ENCODE results near the gene PTCD2. TPM values are rescaled to one million over a fixed set of nuclear protein-coding genes. Genes with fewer than 3 reads are reported as not detected.

The PTCD2 gene
- total RNA-seq, 1 experiment from 2014 or later, result 13.0 TPM

DNA sequence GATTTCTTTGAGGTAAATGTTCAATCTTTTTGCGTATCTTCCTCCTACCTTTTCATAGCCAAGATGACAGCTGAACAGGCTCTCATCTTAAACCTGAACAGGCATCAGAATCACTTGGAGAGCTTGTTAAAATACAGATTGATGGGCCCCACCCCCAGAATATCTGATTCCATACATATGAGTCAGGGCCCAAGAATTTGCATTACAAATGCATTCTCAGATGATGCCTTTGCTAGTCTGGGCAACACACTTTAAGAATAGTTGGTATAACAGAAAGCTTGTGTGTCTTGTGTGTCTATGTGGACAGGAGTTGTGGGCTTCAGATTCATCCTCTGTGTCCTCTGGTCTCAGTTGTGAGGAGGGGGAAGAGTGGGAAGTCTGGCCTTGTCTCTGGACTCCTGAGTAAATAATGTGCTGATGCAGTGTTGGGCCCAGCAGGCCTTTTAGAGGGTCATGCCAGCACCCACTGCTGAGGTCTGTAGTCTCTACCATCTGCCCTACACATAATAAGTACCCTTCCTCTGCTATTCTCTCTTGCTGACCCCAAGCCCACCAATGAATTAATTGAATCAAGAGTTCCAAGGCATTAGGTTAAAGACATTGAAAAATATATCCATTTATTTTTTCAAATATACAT, 43.1 kb downstream of the PTCD2 start:
- Mint-ChIP-seq H3K27ac (peak overlapping the region; percentile 71), H3K36me3 (peaks cover 34% of the 10 kb centered on the region), H3K9me3 (peaks cover 8% of the 10 kb centered on the region), H3K4me1 (peaks cover 34% of the 10 kb centered on the region), H3K4me3 (no peak overlapping the region), H3K27me3 (ENCODE audit: low read depth) (no peaks in the 10 kb centered on the region)
- POLR2A ChIA-PET, result no interaction called here
- ATAC-seq (peak; percentile 52), DNase-seq (ENCODE audit: low spot score) (no peak)
- CTCF ChIA-PET, result interaction anchor here (0.6 kb wide), 1 partner anchor 478 kb away, joined by 3 read pairs; no protein-coding TSS in a partner anchor
- TF ChIP-seq NR1H2 (CRISPR knock-in tag; IDR thresholded peaks at IDR 0.05) (no peak), ZNF423 (CRISPR knock-in tag; IDR thresholded peaks at IDR 0.05) (no peak), NFE2L1 (CRISPR knock-in tag; IDR thresholded peaks at IDR 0.05) (no peak), ELF4 (CRISPR knock-in tag; IDR thresholded peaks at IDR 0.05; ENCODE audit: low read depth) (no peak), CREB1 (CRISPR knock-in tag; IDR thresholded peaks at IDR 0.05) (no peak), ZBTB21 (CRISPR knock-in tag; IDR thresholded peaks at IDR 0.05; ENCODE audit: borderline replicate concordance) (no peak), ESRRA (CRISPR knock-in tag; IDR thresholded peaks at IDR 0.05; ENCODE audit: borderline replicate concordance) (no peak)
- TF ChIP-seq, protein P1, sequence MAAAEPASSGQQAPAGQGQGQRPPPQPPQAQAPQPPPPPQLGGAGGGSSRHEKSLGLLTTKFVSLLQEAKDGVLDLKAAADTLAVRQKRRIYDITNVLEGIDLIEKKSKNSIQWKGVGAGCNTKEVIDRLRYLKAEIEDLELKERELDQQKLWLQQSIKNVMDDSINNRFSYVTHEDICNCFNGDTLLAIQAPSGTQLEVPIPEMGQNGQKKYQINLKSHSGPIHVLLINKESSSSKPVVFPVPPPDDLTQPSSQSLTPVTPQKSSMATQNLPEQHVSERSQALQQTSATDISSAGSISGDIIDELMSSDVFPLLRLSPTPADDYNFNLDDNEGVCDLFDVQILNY (CRISPR knock-in tag; IDR thresholded peaks at IDR 0.05), result no peak
- TF ChIP-seq, protein P2, sequence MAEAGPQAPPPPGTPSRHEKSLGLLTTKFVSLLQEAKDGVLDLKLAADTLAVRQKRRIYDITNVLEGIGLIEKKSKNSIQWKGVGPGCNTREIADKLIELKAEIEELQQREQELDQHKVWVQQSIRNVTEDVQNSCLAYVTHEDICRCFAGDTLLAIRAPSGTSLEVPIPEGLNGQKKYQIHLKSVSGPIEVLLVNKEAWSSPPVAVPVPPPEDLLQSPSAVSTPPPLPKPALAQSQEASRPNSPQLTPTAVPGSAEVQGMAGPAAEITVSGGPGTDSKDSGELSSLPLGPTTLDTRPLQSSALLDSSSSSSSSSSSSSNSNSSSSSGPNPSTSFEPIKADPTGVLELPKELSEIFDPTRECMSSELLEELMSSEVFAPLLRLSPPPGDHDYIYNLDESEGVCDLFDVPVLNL (CRISPR knock-in tag; IDR thresholded peaks at IDR 0.05; ENCODE audit: borderline replicate concordance, low read depth), result no peak
- TF ChIP-seq, protein P3, sequence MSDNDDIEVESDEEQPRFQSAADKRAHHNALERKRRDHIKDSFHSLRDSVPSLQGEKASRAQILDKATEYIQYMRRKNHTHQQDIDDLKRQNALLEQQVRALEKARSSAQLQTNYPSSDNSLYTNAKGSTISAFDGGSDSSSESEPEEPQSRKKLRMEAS (CRISPR knock-in tag; IDR thresholded peaks at IDR 0.05), result no peak
- TF ChIP-seq, protein P4, sequence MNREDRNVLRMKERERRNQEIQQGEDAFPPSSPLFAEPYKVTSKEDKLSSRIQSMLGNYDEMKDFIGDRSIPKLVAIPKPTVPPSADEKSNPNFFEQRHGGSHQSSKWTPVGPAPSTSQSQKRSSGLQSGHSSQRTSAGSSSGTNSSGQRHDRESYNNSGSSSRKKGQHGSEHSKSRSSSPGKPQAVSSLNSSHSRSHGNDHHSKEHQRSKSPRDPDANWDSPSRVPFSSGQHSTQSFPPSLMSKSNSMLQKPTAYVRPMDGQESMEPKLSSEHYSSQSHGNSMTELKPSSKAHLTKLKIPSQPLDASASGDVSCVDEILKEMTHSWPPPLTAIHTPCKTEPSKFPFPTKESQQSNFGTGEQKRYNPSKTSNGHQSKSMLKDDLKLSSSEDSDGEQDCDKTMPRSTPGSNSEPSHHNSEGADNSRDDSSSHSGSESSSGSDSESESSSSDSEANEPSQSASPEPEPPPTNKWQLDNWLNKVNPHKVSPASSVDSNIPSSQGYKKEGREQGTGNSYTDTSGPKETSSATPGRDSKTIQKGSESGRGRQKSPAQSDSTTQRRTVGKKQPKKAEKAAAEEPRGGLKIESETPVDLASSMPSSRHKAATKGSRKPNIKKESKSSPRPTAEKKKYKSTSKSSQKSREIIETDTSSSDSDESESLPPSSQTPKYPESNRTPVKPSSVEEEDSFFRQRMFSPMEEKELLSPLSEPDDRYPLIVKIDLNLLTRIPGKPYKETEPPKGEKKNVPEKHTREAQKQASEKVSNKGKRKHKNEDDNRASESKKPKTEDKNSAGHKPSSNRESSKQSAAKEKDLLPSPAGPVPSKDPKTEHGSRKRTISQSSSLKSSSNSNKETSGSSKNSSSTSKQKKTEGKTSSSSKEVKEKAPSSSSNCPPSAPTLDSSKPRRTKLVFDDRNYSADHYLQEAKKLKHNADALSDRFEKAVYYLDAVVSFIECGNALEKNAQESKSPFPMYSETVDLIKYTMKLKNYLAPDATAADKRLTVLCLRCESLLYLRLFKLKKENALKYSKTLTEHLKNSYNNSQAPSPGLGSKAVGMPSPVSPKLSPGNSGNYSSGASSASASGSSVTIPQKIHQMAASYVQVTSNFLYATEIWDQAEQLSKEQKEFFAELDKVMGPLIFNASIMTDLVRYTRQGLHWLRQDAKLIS (CRISPR knock-in tag; IDR thresholded peaks at IDR 0.05; ENCODE audit: borderline replicate concordance), result no peak

DNA sequence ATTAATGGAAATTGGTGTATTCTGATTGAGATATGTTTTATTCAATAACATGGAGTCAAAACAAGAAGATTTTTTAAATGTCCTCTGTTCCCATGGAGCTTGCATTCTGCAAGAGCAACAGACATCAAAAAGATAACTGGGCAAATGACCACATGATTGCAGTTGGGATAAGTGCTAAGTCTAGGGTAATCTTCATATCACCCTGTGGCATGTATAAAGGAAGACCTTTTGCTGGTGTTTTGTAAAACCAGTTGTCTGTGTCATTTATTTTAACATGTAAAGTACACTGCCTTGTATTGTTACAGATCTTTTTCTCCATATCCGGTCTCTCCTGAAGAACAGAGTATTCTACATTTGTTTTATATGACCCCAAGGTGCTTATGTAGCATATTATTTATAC, 44.0 kb downstream of the PTCD2 start:
- no peak for ATAC-seq
- no peak overlapping the region for H3K4me3 Mint-ChIP-seq
- POLR2A ChIA-PET, result no interaction called here
- CTCF ChIA-PET, result no interaction called here
- H3K36me3 Mint-ChIP-seq, result peaks cover 29% of the 10 kb centered on the region
- peaks cover 8% of the 10 kb centered on the region for H3K9me3 Mint-ChIP-seq
- no peak for TF ChIP-seq KAT7 (CRISPR knock-in tag; IDR thresholded peaks at IDR 0.05; ENCODE audit: borderline replicate concordance)
- DNase-seq (ENCODE audit: low spot score), result no peak
- no peak overlapping the region for H3K27ac Mint-ChIP-seq
- H3K4me1 Mint-ChIP-seq, result peaks cover 36% of the 10 kb centered on the region
- H3K27me3 Mint-ChIP-seq (ENCODE audit: low read depth), result no peaks in the 10 kb centered on the region

DNA sequence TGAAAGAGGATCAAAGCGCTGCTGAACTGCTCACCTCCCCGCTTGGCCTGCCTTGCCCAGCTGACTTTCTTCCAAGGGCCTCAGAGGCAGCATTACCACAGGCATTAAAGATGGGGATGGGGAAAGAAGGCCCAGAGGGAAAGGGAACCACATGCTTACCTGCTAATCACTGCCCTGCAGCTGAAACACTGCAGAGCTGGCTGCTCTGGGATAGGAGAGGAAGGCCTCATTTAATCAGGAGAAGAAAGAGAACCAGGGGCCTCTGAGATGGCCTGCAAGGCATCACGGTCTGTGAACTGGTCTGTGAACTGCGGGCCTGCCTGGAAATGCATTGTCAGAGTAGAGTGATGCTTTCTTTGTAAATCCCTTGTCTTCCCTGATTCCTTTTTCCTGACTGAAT, 44.8 kb downstream of the PTCD2 start:
- CTCF ChIA-PET, result interaction anchor here (1.1 to 1.9 kb wide), 4 partner anchors 8 to 484 kb away, joined by 3 to 16 read pairs (median 4); no protein-coding TSS in a partner anchor
- peak overlapping the region; percentile 58 for H3K27ac Mint-ChIP-seq
- peaks cover 8% of the 10 kb centered on the region for H3K9me3 Mint-ChIP-seq
- no peaks in the 10 kb centered on the region for H3K27me3 Mint-ChIP-seq (ENCODE audit: low read depth)
- no peak for DNase-seq (ENCODE audit: low spot score)
- H3K4me1 Mint-ChIP-seq, result peaks cover 44% of the 10 kb centered on the region
- ATAC-seq, result no peak
- POLR2A ChIA-PET, result no interaction called here
- TF ChIP-seq HMGA2 (CRISPR knock-in tag; IDR thresholded peaks at IDR 0.05), result no peak
- TF ChIP-seq, protein P4 (CRISPR knock-in tag; IDR thresholded peaks at IDR 0.05; ENCODE audit: borderline replicate concordance), result no peak
- H3K36me3 Mint-ChIP-seq, result peaks cover 22% of the 10 kb centered on the region
- no peak overlapping the region for H3K4me3 Mint-ChIP-seq
